HG03175 (cell line): Measurements from ENCODE around the gene CHFR.
"Not testable (repeated sequence)": the region's sequence is repeated elsewhere in the genome, so short reads cannot be mapped to it uniquely, and the experiment has no call there.

Experiments
- ATAC-seq: cut with Tn5 transposase; IDR thresholded peaks from one replicate; pipeline ENCODE4 v1.9.1; 2021; ENCODE audit warnings: mild to moderate bottlenecking, moderate library complexity; ENCODE audit not compliant: unreplicated experiment

CHFR gene

DNA sequence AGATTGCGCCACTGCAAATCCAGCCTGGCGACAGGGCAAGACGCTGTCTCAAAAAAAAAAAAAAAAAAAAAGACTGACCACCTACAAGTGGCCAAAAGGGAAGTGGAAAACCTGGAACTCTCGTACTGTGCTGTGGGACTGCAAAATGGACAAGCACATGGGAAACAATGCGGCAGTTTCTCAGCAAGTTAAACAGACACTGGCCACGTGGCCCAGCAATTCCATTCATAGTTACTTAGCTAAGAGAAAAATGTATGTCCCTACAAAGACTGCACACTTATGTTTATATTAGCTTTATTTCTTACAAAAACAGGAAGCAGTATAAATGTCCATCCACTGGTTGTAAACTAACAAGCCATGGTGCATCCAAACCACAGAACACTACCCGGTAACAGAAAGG, 5.6 kb downstream of the CHFR start:
- no peak for ATAC-seq

DNA sequence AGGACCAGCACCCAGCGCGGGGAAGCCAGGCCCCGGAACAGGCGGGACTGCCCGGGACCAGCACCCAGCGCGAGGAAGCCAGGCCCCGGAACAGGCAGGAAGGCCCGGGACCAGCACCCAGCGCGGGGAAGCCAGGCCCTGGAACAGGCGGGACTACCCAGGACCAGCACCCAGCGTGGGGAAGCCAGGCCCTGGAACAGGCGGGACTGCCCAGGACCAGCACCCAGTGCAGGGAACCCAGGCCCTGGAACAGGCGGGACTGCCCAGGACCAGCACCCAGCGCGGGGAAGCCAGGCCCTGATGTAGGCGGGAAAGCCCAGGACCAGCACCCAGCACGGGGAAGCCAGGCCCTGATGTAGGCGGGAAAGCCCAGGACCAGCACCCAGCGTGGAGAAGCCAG, 12.8 kb downstream of the CHFR start:
- ATAC-seq: not testable (repeated sequence)

DNA sequence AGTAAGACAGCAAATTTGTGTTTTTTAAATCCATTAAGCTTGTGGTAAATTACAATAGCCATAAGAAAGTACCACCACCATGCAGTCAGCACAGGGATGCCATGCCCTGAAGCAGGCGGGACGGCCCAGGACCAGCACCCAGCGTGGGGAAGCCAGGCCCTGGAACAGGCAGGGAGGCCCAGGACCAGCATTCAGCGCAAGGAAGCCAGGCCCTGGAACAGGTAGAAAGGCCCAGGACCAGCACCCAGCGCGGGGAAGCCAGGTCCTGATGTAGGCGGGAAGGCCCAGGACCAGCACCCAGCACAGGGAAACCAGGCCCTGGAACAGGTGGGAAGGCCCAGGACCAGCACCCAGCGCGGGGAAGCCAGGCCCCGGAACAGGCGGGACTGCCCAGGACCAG, 13.2 kb downstream of the CHFR start:
- no peak for ATAC-seq

DNA sequence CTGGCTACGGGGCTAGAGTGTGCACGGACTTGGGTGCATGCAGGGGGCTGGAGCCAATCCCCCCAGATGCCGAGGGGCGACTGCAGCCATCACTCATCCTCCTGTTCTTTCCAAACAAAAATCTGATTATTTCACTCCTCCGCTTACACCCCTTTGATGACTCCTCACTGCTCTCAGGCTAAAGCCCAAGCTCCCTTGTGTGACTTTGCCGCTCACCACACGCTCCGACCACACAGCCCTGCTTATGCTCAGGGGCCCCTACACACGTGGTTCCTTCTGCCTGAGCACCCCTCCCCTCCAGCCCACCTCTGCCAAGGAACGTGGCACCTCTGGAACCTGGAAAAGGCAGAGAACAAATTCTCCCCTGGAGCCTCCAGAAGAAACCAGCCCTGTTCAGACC, 13.7 kb downstream of the CHFR start:
- no peak for ATAC-seq

DNA sequence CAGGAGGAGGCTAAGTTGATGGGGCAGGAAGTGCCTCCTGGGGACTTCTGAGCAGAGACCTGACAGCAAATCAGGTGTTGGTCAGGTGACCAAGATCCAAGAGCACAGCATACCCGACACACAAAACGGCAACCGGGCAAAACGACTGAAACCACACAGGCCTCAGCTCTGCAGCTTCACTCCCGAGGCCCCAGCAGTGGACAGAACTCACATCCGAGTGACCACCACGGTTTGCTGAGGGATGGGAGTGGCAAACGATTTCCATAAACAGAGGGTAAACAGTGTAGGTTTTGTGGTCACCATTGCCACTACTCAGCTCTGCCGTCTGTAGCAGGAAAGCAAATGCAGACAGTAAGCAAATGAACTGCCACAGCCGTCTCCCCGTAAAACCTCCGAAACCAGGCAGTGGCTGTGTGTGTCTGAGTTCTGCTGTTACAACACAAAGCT, 14.4 kb downstream of the CHFR start:
- no peak for ATAC-seq

DNA sequence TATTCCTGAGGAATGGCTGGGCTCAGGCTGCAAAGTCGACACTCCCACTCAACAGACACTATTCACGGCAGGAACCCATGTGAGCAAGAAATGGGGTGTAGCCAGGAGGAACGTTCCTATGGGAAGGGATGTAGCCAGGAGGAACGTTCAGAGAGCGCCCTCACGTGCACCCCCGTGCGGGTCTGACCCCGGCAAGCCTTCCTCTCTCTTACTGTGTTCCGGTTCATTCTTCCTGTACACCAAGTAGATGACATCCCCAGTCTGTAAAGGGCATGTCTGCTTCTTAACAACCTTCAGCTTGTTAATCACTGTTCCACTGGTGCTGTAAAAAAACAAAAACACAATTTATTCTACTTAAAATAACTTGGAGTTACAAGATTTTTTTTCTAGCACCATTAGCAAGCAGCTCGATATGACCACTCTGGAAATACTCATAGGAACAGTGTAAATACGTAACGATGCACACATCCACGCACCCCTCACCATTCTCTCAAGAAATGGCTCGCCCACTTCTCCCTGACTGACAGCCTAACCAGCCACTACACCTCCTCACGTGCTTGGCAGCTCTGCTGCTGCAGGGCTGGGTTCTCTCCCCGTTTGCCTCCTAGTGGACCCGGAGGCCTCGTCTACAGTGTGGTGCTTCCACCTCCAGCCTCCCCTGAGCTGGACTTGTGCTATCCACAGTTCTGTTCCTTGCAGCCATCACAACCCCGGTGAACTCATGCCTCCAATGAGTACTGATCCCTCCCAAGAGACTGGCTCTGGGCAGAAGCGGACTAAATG, 15.1 kb downstream of the CHFR start:
- no peak for ATAC-seq

DNA sequence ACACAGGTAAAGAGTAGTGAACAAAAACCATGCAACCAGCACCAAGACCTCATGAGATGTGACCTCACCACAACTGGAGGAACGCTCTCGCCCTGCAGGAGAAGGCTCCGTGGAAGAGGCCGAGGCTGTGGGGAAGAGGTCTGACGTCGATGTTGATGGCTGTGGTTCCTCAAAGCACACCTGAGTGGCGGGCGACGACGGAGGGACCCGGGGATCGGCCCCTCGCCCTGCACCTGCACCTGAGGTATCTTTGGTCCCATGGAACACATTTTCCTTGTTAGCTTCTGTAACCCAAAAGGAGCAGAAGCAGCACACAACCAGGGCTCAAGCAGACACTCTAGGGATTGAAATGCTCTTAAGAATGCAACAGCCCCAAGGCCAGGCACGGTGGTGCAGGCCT, 17.9 kb downstream of the CHFR start:
- ATAC-seq: no peak

DNA sequence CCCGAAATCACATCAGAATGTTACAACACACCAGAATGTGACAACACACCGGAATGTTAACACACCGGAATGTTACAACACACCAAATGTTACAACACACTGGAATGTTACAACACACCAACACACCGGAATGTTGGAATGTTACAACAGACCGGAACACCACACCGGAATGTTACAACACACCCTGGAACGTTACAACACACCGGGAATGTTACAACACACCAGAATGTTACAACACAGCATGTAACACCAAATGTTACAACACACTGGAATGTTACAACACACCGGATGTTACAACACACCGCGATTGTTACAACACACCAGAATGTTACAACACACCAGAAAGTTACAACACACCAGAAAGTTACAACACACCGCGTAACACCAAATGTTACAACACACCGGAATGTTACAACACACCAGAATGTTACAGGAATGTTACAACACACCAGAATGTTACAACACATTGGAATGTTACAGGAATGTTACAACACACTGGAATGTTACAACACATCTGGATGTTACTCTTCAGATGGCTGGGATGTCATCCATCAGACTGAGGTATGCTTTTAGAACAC, 21.1 kb downstream of the CHFR start:
- no peak for ATAC-seq

DNA sequence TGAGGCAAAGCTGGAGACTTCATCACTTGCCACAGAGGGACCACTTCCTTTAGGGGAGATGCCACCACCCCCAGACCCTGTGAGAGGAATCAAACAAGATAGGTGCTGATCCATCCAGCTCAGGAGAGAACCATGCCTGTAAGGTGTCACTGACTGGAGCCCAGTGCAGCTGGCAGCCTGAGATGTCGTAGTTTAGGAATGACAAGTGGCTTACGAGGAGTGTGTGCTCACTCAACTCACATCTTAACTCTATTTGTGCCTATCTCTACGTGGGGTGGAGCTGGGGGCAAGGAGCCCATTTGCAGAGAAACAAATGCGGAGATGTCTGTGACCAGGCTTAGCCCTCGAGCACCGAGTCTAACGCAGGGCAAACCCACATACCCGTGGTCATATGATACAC, 25.8 kb downstream of the CHFR start:
- no peak for ATAC-seq

DNA sequence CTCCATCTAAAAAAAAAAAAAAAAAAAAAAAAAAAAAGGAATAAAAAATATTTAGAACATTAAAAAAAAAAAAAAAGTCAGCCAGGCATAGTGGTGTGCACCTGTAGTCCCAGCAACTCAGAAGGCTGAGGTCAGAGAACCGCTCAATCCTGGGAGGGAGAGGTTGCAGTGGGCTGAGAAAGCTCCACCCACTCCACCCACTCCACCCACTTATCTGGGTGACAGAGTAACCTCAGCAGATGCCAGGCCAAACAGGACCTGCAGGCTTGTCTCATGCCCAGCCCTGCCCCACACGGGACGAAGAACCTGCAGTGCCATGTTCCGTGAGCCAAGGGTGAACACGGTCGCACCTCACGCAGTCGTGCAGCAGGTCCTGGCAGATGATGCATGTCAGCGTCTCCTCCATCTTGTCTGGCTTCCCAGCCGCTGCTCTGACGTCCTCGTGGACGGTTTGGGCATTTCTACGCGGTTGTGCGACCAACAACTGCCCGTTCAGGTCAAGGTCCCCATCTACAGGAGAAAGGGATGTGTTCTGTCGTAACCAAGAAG, 28.6 kb downstream of the CHFR start:
- ATAC-seq: no peak

DNA sequence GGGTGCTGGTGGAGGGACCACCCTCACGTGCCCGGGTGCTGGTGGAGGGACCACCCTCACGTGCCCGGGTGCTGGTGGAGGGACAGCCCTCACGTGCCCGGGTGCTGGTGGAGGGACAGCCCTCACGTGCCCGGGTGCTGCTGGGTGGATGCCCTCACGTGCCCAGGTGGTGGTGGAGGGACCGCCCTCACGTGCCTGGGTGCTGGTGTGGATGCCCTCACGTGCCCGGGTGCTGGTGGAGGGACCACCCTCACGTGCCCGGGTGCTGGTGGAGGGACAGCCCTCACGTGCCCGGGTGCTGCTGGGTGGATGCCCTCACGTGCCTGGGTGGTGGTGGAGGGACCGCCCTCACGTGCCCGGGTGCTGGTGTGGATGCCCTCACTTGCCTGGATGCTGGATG, 30.4 kb downstream of the CHFR start:
- not testable (repeated sequence) for ATAC-seq

DNA sequence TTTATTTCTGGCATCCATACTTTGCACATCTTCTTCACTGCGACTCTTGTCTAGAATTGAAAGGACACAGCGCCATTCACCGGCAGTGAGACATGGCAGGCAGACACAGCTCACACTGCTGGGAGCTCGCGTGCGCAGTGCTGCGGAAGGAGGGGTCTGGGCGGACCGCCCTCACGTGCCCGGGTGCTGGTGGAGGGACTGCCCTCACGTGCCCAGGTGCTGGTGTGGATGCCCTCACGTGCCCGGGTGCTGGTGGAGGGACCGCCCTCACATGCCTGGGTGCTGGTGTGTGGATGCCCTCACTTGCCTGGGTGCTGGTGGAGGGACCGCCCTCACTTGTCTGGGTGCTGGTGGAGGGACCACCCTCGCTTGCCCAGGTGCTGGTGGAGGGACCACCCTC, 30.8 kb downstream of the CHFR start:
- ATAC-seq: no peak

DNA sequence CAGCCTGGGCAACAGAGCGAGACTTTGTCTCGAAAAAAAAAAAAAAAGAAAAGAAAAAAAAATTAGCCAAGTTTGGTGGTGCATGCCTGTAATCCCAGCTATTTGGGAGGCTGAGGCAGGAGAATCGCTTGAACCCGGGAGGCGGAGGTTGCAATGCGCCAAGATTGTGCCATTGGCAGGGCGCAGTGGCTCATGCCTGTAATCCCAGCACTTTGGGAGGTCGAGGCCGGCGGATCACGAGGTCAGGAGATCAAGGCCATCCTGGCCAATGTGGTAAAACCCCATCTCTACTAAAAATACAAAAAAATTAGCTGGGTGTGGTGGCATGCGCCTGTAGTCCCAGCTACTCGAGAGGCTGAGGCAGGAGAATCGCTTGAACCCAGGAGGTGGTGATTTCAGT, 32.2 kb downstream of the CHFR start:
- not testable (repeated sequence) for ATAC-seq

DNA sequence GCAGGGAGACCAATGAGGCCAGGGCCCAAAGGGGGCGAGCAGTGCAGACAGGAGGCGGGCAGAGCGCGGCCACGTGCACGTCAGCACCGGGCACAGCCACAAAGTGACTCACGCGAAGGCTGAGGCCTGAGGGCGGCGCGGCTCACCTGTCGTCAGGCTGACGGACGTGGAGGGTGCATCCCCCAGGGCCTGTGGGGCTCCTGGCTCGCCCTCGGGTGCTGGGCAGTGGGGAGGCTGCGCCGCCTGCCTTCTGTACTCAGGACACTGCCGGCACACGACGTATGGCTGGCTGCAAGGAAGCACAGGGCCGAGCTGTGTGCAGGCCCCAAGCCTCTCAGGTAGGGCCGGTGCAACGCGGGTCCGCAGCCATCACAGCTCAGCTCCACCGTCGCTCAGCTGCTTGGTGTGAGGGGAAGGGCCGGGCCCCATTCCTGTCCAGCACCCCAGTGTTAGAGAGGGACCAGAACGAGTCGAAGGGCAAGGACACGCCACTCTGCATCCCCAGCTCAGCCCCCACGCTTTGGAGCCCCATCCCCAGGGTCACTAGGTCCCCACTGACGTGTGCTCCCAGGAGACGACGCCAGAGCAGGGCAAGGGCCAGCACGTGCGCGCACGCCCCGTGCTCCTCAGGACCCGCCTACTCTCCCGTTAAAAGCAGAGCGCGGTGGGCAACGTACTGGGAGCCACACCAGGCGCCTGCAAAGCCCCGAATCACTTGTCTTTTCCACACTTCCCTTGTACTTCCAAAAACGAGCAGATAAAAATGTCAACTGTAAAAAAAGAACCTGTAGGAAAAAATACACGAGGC, 33.9 kb downstream of the CHFR start:
- ATAC-seq: no peak

DNA sequence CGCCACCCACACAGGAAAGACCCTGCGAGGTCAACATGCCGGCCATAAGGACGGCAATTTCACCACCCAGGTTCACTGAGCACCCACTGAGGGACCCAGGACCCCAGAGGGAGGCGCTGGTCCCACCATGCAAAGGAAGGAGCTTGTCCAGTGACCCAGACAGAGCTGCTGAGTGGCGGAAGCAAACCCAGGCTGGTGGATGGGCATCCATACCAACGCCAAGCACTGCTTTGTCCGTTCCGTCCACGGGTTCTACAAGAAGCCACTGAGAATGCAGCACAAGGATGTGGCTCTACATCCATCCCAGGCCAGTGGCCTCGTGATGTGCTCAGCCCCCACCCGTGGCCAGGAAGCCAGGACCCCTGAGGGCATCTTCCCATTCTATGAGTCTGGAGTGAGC, 34.9 kb downstream of the CHFR start:
- ATAC-seq: no peak

DNA sequence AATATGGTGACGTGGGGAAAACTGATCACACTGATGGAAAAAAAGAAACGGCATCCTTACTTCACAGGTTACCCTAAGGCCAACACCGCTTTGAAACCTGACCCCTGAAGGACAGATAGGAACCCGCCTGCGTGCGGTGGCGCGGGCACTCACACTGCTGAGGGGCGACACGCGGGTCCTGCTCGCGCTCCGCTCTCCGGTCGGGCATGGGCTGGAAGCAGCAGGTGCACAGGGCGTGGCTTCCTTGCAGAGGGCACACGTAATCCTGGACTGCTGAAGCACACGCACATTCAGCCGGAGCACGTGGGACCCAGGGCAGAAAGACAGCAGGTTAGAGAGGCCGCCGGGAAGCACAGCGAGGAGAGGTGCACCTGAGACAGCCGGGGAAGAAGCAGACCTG, 35.9 kb downstream of the CHFR start:
- ATAC-seq: no peak

DNA sequence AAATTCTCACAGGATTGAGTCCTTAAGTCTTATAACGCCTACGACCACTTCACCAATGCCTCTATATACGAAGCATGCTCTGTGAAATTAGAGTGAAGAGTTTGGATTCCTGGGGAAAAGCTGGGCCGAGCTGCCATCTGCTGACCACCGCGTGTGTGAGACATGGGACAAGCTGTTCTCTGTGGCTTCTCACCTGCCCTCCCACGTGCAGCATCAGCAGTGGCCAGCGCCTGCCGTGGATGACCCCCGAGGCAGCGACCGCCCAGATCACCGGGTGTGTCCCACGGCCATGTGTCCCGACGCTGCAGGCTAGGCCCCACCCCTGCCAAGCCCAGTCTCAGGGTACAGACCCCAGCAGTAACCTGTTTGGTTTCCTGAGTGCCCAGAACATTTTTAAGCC, 37.1 kb downstream of the CHFR start:
- no peak for ATAC-seq

DNA sequence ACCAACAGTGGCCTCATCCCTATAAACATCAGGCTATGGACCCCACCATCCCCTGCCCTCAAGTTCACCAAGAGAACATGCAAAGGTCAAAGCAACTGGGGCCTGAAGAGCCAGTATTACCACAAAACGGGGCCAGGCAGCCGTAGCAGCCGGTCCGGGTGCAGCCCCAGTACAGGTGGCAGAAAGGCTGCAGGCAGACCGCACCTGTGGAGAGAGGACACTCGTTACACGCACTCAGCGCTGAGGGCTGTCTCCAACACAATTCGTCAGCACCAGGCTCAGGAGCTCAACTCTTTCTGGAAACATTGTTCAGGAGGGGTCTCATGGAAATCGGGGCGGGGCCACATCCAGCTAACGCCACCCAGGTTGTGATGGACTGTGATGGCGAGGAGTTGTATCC, 38.9 kb downstream of the CHFR start:
- ATAC-seq: no peak

DNA sequence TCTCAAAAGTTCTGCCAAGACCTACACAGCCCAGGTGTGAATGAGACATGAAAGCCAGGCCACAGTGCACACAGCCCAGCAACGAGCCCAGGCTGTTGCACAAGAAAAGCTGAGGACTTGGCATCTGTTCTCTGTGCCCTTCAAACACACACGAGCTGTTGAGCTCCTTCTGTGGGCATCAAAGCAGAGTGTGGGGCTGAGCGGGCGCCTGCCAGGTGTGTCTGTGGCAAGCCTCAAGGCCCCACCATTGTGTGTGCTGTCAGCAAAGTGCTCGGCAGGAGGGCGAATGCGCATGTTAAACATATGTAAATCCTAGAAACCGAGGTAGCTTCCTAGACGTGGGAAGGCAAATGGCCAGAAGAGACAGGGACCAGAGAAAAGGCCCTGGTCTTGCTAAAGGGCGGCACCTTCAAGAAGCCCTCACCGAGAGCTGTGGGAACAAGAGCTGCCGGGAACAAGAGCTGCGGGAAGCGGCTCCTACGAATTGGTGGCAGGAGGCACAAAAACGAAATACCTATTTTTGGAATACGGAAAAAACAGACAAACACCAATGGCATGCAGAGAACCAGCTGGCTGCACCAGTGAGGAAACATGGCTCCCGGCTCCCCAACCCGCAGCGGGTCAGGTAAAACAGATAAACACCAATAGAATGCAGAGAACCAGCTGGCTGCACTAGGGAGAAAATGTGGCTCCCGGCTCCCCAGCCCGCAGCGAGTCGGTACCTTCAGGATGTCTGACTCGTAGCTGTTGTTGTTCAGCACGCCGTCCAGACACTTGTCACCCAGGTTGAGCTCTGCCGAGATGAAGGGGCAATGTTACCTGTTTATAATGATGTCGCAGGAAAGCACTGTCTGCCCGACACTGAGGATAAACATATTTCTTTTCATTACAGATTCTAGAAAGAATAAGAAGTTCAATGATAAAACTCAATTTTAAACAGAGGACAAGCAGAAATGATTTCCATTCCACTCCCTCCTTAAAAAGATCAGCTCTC, 39.7 kb downstream of the CHFR start:
- no peak for ATAC-seq

DNA sequence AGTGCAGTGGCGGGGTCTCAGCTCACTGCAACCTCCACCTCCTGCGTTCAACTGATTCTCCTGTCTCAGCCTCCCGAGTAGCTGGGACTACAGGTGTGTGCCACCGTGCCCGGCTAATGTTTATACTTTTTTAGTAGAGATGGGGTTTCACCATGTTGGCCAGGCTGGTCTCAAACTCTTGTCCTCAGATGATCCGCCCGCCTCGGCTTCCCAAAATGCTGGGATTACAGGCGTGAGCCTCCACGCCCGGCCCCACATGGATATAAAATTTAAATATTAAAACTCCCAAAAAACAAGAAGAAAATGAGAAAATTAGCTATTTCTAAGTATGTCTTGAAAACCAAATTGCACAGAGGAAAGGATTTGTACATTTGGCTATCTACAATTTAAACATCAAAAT, 42.7 kb downstream of the CHFR start:
- not testable (repeated sequence) for ATAC-seq
